OCI-LY7 (cell line): ENCODE results near the gene DDX25.
A peak's percentile ranks its signal among the peaks of the same experiment; 100 is the strongest.

Source experiments
- EZH2phosphoT487 ChIP-seq: fragments of 200-600 bp; sonication (generic); IDR thresholded peaks from 2 replicates; pipeline ENCODE4 v1.6.1; 2018; ENCODE audit warnings: low read depth, borderline replicate concordance, mild to moderate bottlenecking, mixed run types, antibody characterized with exemption, low read length, moderate library complexity, mixed read lengths
- TF ChIP-seq, protein P1 (sequence below): fragments of 200-600 bp; sonication (generic); conservative IDR thresholded peaks from 2 replicates; pipeline ENCODE4 v1.5.1; 2014; ENCODE audit warnings: mild to moderate bottlenecking, antibody characterized with exemption, low read length, moderate library complexity, mixed read lengths

DNA sequence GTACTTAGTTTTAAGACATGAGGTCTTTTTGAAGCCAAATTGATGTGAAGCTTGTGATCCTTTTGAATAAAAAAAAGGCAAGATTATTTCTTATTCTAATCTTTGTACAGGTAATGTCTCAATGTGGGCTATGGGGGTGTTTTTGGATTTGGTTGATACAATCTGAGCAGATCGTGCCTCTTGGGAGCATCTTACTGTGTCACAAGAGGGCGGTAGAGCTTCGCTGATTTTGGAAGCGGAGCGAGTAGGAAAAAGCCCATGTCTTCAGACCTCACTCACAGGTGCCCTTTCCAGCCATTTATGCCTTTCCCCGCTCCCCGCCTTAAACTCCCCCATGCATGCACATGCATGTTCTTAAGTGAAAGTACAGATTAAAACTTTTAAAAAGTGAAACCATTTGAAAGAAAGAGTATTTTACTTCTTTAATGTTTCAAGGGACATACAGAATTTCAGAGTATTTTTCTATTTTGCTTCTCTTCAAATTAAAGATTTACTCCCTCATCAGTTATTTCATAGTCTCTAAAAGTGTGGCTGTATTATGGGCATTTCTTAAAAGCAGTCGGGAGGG is 18.8 kb downstream of the DDX25 start:
- no peak for TF ChIP-seq EZH2phosphoT487
- TF ChIP-seq, protein P1, sequence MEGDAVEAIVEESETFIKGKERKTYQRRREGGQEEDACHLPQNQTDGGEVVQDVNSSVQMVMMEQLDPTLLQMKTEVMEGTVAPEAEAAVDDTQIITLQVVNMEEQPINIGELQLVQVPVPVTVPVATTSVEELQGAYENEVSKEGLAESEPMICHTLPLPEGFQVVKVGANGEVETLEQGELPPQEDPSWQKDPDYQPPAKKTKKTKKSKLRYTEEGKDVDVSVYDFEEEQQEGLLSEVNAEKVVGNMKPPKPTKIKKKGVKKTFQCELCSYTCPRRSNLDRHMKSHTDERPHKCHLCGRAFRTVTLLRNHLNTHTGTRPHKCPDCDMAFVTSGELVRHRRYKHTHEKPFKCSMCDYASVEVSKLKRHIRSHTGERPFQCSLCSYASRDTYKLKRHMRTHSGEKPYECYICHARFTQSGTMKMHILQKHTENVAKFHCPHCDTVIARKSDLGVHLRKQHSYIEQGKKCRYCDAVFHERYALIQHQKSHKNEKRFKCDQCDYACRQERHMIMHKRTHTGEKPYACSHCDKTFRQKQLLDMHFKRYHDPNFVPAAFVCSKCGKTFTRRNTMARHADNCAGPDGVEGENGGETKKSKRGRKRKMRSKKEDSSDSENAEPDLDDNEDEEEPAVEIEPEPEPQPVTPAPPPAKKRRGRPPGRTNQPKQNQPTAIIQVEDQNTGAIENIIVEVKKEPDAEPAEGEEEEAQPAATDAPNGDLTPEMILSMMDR, result peak; percentile 92
